ENCODE data around the gene B9D1. TPM values are rescaled to one million over a fixed set of nuclear protein-coding genes. Genes with fewer than 3 reads are reported as not detected.

Gene B9D1, protein sequence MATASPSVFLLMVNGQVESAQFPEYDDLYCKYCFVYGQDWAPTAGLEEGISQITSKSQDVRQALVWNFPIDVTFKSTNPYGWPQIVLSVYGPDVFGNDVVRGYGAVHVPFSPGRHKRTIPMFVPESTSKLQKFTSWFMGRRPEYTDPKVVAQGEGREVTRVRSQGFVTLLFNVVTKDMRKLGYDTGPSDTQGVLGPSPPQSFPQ
- total RNA-seq = 10 to 100 TPM in 3 of 4 donors, 1 to 10 TPM in 1; 6.5 to 16.4 (median 14.5) TPM

- TF ChIP-seq CTCF (IDR thresholded peaks at IDR 0.05 in 4 of 5, conservative IDR thresholded peaks at IDR 0.05 in 1 of 5) = peak; percentile 99
- peak in 1 of 2 donors; percentile 44 for TF ChIP-seq POLR2A (IDR thresholded peaks at IDR 0.05)
- intact Hi-C loops (cut with DNase I; ENCODE audit: low total_unique reads) = loop anchor here (1.0 to 5.0 kb wide), 5 partner anchors 16 to 404 kb away; partner anchors contain the start of genes ALDH3A2 and MAPK7
These were observed at the start of gene B9D1 for GRCh38 chr17:19362277-19363113. B9D1 (minus strand) TSS chr17:19362723; CDS start chr17:19362569, 154 bp downstream.

GRCh38 chr17:19411631-19412030 is 49.1 kb upstream of the B9D1 start:
- ATAC-seq (no peak), DNase-seq (no peak)
- Histone ChIP-seq H3K4me1 (no peaks in the 10 kb centered on the region), H3K36me3 (no peaks in the 10 kb centered on the region), H3K27ac (no peak overlapping the region), H3K4me3 (peak overlapping the region in 2 of 4 donors; percentile 21 to 24), H3K27me3 (no peaks in the 10 kb centered on the region), H3K9me3 (no peaks in the 10 kb centered on the region)
- in situ Hi-C loops (cut with MboI; ENCODE audit: low sequenced_read_pairs in 4 of 4) = no loop called here
- no peak for TF ChIP-seq POLR2A (IDR thresholded peaks at IDR 0.05)
- no peak for TF ChIP-seq CTCF (IDR thresholded peaks at IDR 0.05 in 4 of 5, conservative IDR thresholded peaks at IDR 0.05 in 1 of 5)
- intact Hi-C loops (cut with DNase I; ENCODE audit: low total_unique reads) = no loop called here

More at GRCh38 chr17:19362277-19363113, at the start of gene B9D1:
- Histone ChIP-seq H3K9me3 (no peaks in the 10 kb centered on the region), H3K4me1 (peaks cover 4 to 9% of the 10 kb centered on the region in 2 donors), H3K36me3 (no peaks in the 10 kb centered on the region), H3K27ac (peak within 1 kb of the TSS; percentile 79 to 92 (median 84)), H3K27me3 (no peaks in the 10 kb centered on the region), H3K4me3 (peak within 1 kb of the TSS; percentile 60 to 86 (median 72))
- ATAC-seq (peak; percentile 96 to 97), DNase-seq (peak; percentile 86 to 93)
- in situ Hi-C loops (cut with MboI; ENCODE audit: low sequenced_read_pairs in 4 of 4) = loop anchor here (5.0 to 25.0 kb wide), 4 partner anchors 85 to 402 kb away; partner anchors contain the start of gene ALDH3A2 (in 1 of the 4)

GRCh38 chr17:19410875-19411620 is 48.5 kb upstream of the B9D1 start, which contains the start of gene RNF112:
RNF112 (plus strand) TSS chr17:19411232; CDS start chr17:19411409, 177 bp downstream.
- ATAC-seq (no peak), DNase-seq (no peak)
- Histone ChIP-seq H3K27me3 (no peaks in the 10 kb centered on the region), H3K27ac (no peak within 1 kb of the TSS), H3K4me1 (no peaks in the 10 kb centered on the region), H3K4me3 (peak within 1 kb of the TSS in 2 of 4 donors; percentile 21 to 24), H3K36me3 (no peaks in the 10 kb centered on the region), H3K9me3 (no peaks in the 10 kb centered on the region)
- TF ChIP-seq POLR2A (IDR thresholded peaks at IDR 0.05) (no peak), CTCF (IDR thresholded peaks at IDR 0.05 in 4 of 5, conservative IDR thresholded peaks at IDR 0.05 in 1 of 5) (no peak)
- in situ Hi-C loops (cut with MboI; ENCODE audit: low sequenced_read_pairs in 4 of 4) = no loop called here
- intact Hi-C loops (cut with DNase I; ENCODE audit: low total_unique reads) = no loop called here

- in situ Hi-C loops (cut with MboI; ENCODE audit: low sequenced_read_pairs in 4 of 4) (no loop called here), intact Hi-C loops (cut with DNase I; ENCODE audit: low total_unique reads) (no loop called here)
- Histone ChIP-seq H3K27me3 (no peaks in the 10 kb centered on the region), H3K4me3 (no peak overlapping the region), H3K27ac (no peak overlapping the region), H3K36me3 (no peaks in the 10 kb centered on the region), H3K9me3 (no peaks in the 10 kb centered on the region), H3K4me1 (no peaks in the 10 kb centered on the region)
- DNase-seq (no peak), ATAC-seq (no peak)
- TF ChIP-seq POLR2A (IDR thresholded peaks at IDR 0.05) (no peak), CTCF (IDR thresholded peaks at IDR 0.05 in 4 of 5, conservative IDR thresholded peaks at IDR 0.05 in 1 of 5) (no peak)
These were observed 47.6 kb upstream of the B9D1 start for GRCh38 chr17:19410091-19410490.
